Large intestine (tissue), 12 donors: Measurements from ENCODE around the gene BCAR1. TPM values are rescaled to one million over a fixed set of nuclear protein-coding genes. Genes with fewer than 3 reads are reported as not detected.

ENCODE experiments used
- DNase-seq, 2 donors: peaks; one replicate each; pipeline versions ENCODE4 v3.0.0 to v3.0.0-alpha.2; 2013
- H3K27ac ChIP-seq: one replicate; pipeline ENCODE4 v1.5.1; 2013; ENCODE audit warnings: low read length
- H3K27me3 ChIP-seq: 2 replicates; pipeline ENCODE4 v1.6.1; 2013; ENCODE audit warnings: low read length; ENCODE audit not compliant: control insufficient read depth, insufficient read depth
- H3K36me3 ChIP-seq: 2 replicates; pipeline ENCODE4 v1.6.1; 2013; ENCODE audit warnings: low read length; ENCODE audit not compliant: control insufficient read depth, insufficient read depth
- H3K4me1 ChIP-seq: one replicate; pipeline ENCODE4 v1.6.1; 2013; ENCODE audit warnings: low read length; ENCODE audit not compliant: control insufficient read depth, insufficient read depth
- H3K4me3 ChIP-seq: one replicate; pipeline ENCODE4 v1.5.1; 2013; ENCODE audit warnings: low read length
- H3K9me3 ChIP-seq: one replicate; pipeline ENCODE4 v1.6.1; 2013; ENCODE audit warnings: mild to moderate bottlenecking, low read depth, low read length, moderate library complexity; ENCODE audit not compliant: control insufficient read depth
- WGBS: methylation state at CpG from one replicate; pipeline ENCODE4 v1.1.5; 2013; ENCODE audit warnings: low lambda C conversion rate; ENCODE audit not compliant: insufficient coverage; 5-methylcytosine and 5-hydroxymethylcytosine counted together
- long read RNA-seq, 11 donors: transcript quantifications; one replicate each; lab custom pipeline, GENCODE V29; 2026
- polyA plus RNA-seq: library from polyadenylated mRNA; unstranded; fragments of 120-200 nt; gene quantifications from one replicate; pipeline ENCODE4 v1.2.1, GENCODE V29; 2013

Gene BCAR1, protein sequence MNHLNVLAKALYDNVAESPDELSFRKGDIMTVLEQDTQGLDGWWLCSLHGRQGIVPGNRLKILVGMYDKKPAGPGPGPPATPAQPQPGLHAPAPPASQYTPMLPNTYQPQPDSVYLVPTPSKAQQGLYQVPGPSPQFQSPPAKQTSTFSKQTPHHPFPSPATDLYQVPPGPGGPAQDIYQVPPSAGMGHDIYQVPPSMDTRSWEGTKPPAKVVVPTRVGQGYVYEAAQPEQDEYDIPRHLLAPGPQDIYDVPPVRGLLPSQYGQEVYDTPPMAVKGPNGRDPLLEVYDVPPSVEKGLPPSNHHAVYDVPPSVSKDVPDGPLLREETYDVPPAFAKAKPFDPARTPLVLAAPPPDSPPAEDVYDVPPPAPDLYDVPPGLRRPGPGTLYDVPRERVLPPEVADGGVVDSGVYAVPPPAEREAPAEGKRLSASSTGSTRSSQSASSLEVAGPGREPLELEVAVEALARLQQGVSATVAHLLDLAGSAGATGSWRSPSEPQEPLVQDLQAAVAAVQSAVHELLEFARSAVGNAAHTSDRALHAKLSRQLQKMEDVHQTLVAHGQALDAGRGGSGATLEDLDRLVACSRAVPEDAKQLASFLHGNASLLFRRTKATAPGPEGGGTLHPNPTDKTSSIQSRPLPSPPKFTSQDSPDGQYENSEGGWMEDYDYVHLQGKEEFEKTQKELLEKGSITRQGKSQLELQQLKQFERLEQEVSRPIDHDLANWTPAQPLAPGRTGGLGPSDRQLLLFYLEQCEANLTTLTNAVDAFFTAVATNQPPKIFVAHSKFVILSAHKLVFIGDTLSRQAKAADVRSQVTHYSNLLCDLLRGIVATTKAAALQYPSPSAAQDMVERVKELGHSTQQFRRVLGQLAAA
- 58.6 TPM for polyA plus RNA-seq
- long read RNA-seq, donor 1, partial matches to known transcripts: 6 of 19 reads
- long read RNA-seq, donor 1, other reads (novel, unspliced or antisense): 0 of 19 reads
- long read RNA-seq, donor 2, partial matches to known transcripts: 9 of 22 reads
- long read RNA-seq, donor 2, other reads (novel, unspliced or antisense): 0 of 22 reads
- long read RNA-seq, donor 3: 0 reads
- long read RNA-seq, donor 4, partial matches to known transcripts: 0 of 1 reads
- long read RNA-seq, donor 4, other reads (novel, unspliced or antisense): 0 of 1 reads
- long read RNA-seq, donor 5, partial matches to known transcripts: 0 of 11 reads
- long read RNA-seq, donor 5, other reads (novel, unspliced or antisense): 0 of 11 reads
- long read RNA-seq, donor 6, transcript BCAR1-212 (3 exons, 2,692 nt): major isoform, 6 of 25 reads
- long read RNA-seq, donor 6, partial matches to known transcripts: 13 of 25 reads
- long read RNA-seq, donor 6, other reads (novel, unspliced or antisense): 0 of 25 reads
- long read RNA-seq, donor 7, partial matches to known transcripts: 19 of 23 reads
- long read RNA-seq, donor 7, other reads (novel, unspliced or antisense): 0 of 23 reads
- long read RNA-seq, donor 8, transcript BCAR1-212 (3 exons, 2,692 nt): major isoform, 10 of 60 reads
- long read RNA-seq, donor 8, transcript BCAR1-210 (2 exons, 594 nt): minor isoform, 7 of 60 reads
- long read RNA-seq, donor 8, partial matches to known transcripts: 38 of 60 reads
- long read RNA-seq, donor 8, other reads (novel, unspliced or antisense): 0 of 60 reads
- long read RNA-seq, donor 9, transcript BCAR1-212 (3 exons, 2,692 nt): major isoform, 6 of 29 reads
- long read RNA-seq, donor 9, partial matches to known transcripts: 19 of 29 reads
- long read RNA-seq, donor 9, other reads (novel, unspliced or antisense): 0 of 29 reads
- long read RNA-seq, donor 10, transcript BCAR1-212 (3 exons, 2,692 nt): major isoform, 7 of 51 reads
- long read RNA-seq, donor 10, partial matches to known transcripts: 38 of 51 reads
- long read RNA-seq, donor 10, other reads (novel, unspliced or antisense): 0 of 51 reads
- long read RNA-seq, donor 11, transcript BCAR1-212 (3 exons, 2,692 nt): major isoform, 5 of 31 reads
- long read RNA-seq, donor 11, partial matches to known transcripts: 22 of 31 reads
- long read RNA-seq, donor 11, other reads (novel, unspliced or antisense): 0 of 31 reads

DNA sequence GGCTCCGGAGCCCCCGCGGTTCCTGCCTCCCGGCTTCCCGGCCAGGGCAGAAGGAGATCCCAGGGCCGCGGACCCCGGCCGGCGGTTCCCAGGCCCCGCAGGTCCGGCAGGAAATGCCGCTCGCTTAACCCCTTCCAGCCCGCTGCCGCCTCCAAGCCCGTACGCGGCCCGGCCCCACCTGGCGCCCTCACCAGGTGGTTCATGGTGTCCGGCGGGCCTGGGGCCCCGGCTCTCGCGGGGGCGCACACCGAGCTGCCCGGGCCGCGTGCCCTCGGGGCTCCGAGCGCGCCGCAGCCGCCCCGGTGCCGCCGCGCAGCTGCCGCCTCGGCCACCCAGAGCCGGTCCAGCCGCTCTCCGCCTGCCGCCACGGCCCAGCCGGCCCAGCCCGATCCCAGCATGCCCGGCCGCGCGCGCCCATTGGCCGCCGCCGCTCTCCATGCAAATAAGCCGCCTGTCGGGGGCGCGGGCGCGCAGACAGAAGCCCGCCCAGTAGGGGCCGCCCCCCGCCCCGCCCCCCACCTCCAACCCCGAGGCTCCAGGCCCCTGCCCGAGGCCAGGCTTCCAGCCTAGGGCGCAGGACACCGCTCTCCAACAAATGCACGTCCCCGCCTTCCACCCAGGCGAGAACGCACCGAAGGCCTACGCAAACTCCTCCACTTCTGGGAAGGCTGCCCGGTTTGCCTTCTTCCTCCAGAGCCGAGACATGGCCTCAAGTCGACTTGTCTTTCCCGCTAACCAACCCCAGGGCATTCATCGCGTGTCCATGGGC lies at the start of gene BCAR1:
Gene BCAR1, minus strand, starts transcription at position 345 of the 769 bp plus-strand sequence. Its CDS starts 142 bp downstream, at position 203.
- H3K27ac ChIP-seq: peak within 1 kb of the TSS; percentile 75
- H3K9me3 ChIP-seq: no peaks in the 10 kb centered on the region
- WGBS: no CpG with 5 or more reads among the region's 84 CpGs
- DNase-seq: peak; percentile 82 to 93
- H3K36me3 ChIP-seq: peaks cover 8% of the 10 kb centered on the region
- peak within 1 kb of the TSS; percentile 70 for H3K4me3 ChIP-seq
- H3K27me3 ChIP-seq: no peaks in the 10 kb centered on the region
- H3K4me1 ChIP-seq: peaks cover 73% of the 10 kb centered on the region

DNA sequence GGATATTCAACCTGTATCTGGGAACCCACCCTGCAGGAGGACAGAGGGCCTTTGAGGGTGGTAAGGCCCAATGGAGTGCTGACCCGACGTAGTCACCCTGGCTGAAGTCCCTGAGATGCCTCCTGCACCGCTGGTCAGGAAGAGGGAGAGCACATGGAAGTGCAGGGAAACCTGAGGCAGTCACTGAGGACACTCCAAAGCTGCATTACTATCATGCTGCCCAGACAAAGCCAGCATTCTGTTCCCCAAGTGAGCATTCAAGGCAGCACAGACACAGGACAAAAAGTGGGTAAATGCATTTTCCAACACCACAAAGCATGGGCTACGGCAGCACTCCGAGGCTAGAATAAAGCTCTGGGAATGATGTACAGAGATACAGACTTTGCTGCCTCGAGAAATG lies 46.8 kb upstream of the BCAR1 start:
- Histone ChIP-seq H3K27me3 (no peaks in the 10 kb centered on the region), H3K9me3 (no peaks in the 10 kb centered on the region), H3K36me3 (peaks cover 76% of the 10 kb centered on the region), H3K4me1 (no peaks in the 10 kb centered on the region), H3K4me3 (no peak overlapping the region), H3K27ac (no peak overlapping the region)
- DNase-seq: no peak
- no CpG with 5 or more reads among the region's 6 CpGs for WGBS

DNA sequence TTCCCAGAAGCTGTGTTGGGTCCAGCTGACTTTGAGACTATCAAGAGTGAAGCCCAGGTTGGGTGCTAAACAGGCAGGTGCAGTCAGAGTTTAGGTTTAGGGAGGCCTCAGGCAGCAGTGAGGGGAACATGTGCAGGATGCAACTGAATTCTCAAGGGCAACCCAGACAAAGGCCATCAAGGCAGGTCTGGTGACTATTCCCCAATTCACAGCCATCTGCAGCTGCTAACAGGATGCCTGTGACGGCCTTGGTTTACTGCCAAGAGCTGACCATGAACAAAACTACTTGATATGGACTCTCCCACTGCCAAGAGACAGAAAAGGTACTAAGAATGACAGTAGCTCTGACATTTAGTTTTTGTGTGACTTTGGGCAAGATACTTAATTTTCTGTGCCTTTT lies 45.2 kb upstream of the BCAR1 start:
- Histone ChIP-seq H3K4me1 (no peaks in the 10 kb centered on the region), H3K9me3 (no peaks in the 10 kb centered on the region), H3K4me3 (no peak overlapping the region), H3K27ac (no peak overlapping the region), H3K27me3 (no peaks in the 10 kb centered on the region), H3K36me3 (peaks cover 82% of the 10 kb centered on the region)
- WGBS: no CpG with 5 or more reads among the region's 1 CpG
- DNase-seq: peak in 1 of 2 donors; percentile 39

DNA sequence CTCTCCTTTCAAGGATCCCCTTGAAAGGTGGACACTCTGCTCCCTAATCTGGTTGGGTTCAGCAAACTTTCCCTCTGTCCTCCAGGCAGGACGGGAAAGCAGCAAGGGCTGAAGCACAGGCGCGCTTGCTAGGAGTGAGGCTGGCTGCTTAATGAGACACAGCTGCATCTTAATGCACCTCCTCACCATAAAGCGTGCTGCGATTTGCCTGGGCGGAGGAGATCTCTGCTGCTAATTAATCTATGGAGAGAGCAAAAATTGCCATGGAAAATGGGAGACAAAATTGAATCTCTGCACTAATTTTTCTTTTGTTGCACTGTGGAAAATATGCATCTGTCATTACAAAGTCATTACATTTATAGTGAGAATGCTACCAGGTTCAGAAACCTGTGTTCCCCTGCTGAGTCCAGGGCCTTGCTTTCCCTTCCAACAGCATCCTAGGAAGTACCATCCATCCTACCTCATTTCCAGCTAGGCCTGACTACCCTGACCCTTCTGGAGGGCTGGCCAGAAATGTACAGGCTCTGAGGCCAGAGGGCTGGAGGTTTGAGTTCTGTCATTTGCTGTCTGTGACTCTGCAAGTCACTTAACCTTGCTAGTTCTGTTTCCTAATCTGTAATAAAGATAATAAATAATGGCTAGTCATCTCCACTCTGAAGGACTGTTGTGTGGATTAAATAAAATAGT lies 43.5 kb upstream of the BCAR1 start:
- Histone ChIP-seq H3K4me1 (no peaks in the 10 kb centered on the region), H3K27me3 (no peaks in the 10 kb centered on the region), H3K9me3 (no peaks in the 10 kb centered on the region), H3K27ac (peak overlapping the region; percentile 28), H3K36me3 (peaks cover 84% of the 10 kb centered on the region), H3K4me3 (no peak overlapping the region)
- DNase-seq: no peak
- WGBS: 80% methylated on average over 2 of the region's 6 CpGs

DNA sequence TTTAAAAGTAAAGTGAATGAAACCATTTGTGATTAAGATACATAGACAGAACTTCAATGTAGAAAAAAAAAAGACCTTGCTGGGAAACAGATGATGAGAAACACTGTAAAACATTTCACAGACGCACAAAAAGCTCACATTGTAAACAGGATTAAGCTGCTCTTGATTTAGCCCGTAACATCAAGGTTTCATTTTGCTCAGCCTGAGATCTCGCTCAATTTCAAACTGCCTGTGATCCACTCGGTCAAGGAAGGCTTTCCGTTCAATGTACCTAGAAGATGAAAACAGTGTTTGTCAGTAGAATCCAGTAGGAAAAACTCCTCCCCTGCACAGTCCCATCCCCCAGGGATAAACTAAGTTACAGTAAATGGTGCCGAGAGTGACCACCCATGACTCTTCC lies 42.3 kb upstream of the BCAR1 start:
- Histone ChIP-seq H3K27me3 (no peaks in the 10 kb centered on the region), H3K27ac (peak overlapping the region; percentile 28), H3K36me3 (peaks cover 78% of the 10 kb centered on the region), H3K4me1 (no peaks in the 10 kb centered on the region), H3K4me3 (no peak overlapping the region), H3K9me3 (no peaks in the 10 kb centered on the region)
- DNase-seq: no peak
- 93% methylated on average over 3 of the region's 6 CpGs for WGBS

DNA sequence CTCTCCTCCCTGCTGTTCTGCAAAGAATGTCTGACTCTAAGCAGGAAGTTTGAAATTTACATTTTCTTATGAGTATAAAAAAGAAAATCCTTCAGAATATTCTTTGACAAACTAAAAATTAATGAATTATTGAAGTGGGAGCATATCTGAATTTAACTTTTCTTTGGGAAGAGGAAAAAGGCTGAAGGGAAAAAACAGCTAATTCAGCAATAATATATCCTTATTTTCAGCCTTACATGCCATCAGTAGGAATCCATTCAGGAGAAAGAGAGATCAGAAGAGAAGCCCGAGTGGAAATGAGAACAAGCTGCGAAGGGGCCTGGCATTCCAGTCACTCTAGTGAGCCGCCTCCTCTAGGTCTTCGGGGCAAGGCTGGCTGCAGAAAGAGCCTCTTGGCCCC lies 41.7 kb upstream of the BCAR1 start:
- Histone ChIP-seq H3K4me1 (no peaks in the 10 kb centered on the region), H3K27ac (no peak overlapping the region), H3K27me3 (no peaks in the 10 kb centered on the region), H3K9me3 (no peaks in the 10 kb centered on the region), H3K4me3 (no peak overlapping the region), H3K36me3 (peaks cover 75% of the 10 kb centered on the region)
- DNase-seq: no peak
- WGBS: 100% methylated on average over 2 of the region's 4 CpGs

DNA sequence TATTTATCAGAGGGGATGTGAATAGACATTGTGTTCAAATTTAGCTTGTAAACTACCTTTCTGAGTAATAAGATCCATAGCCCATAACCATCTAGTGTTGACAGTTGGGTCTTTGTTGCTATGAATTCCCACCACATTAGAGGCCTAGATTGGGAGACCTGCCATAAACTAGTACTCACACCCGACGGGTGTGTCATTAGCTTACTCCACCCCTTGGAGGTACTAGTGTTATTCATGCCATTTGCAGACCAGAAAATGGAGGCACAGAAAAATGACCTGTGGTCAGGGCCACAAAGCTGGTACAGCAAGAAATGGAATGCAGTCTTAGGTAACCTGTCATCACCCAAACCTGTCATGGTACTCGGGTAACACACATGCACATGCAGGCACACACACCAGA lies 41.3 kb upstream of the BCAR1 start:
- DNase-seq: no peak
- H3K27ac ChIP-seq: no peak overlapping the region
- peaks cover 75% of the 10 kb centered on the region for H3K36me3 ChIP-seq
- H3K4me1 ChIP-seq: no peaks in the 10 kb centered on the region
- no peaks in the 10 kb centered on the region for H3K9me3 ChIP-seq
- no CpG with 5 or more reads among the region's 3 CpGs for WGBS
- H3K27me3 ChIP-seq: no peaks in the 10 kb centered on the region
- H3K4me3 ChIP-seq: no peak overlapping the region

DNA sequence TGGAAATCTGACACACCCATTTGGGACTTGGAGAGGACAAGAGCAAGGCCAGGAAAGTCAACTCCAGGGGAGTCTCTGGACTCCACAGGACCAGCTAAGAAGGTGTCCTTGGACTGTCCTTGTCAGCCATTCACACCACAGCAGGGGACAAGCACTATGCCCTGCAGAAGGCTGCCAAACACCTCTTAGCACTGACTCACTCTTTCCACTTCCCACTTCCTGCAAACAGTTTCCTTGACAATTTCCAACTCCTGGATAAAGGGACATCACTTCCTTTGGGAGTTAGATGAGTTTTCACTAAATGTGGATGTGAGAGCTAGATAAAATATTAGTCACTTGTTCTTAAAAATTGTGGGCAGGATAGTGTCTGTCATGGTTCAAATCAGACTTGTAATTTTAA lies 37.8 kb upstream of the BCAR1 start:
- Histone ChIP-seq H3K27me3 (no peaks in the 10 kb centered on the region), H3K9me3 (no peaks in the 10 kb centered on the region), H3K4me3 (no peak overlapping the region), H3K27ac (no peak overlapping the region), H3K4me1 (no peaks in the 10 kb centered on the region), H3K36me3 (peaks cover 46% of the 10 kb centered on the region)
- no peak for DNase-seq
